ENCODE measurements around the gene CAMK1D.
"Not testable (repeated sequence)": the region's sequence is repeated elsewhere in the genome, so short reads cannot be mapped to it uniquely, and the experiment has no call there.

The CAMK1D gene

GRCh38 chr10:12492016-12492415 lies 142.7 kb downstream of the CAMK1D start:
- no peak for DNase-seq (ENCODE audit: low read depth in 2 of 2)

DNA sequence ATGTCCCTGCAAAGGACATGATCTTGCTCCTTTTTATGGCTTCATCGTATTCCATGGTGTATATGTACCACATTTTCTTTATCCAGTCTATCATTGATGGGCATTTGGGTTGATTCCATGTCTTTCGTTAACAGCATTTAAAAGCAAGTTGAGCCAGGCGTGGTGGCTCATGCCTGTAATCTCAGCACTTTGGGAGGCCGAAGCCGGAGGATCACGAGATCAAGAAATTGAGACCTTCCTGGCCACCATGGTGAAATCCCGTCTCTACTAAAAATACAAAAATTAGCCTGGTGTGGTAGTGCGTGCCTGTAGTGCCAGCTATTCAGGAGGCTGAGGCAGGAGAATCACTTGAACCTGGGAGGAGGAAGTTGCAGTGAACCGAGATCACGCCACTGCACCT lies 147.7 kb downstream of the CAMK1D start:
- not testable (repeated sequence) for DNase-seq (ENCODE audit: low read depth in 2 of 2)

- no peak for DNase-seq (ENCODE audit: low read depth in 2 of 2)
These were observed 150.0 kb downstream of the CAMK1D start for GRCh38 chr10:12499076-12499986.

- DNase-seq (ENCODE audit: low read depth in 2 of 2), result no peak
These were observed 151.3 kb downstream of the CAMK1D start for GRCh38 chr10:12500381-12501303.

DNA sequence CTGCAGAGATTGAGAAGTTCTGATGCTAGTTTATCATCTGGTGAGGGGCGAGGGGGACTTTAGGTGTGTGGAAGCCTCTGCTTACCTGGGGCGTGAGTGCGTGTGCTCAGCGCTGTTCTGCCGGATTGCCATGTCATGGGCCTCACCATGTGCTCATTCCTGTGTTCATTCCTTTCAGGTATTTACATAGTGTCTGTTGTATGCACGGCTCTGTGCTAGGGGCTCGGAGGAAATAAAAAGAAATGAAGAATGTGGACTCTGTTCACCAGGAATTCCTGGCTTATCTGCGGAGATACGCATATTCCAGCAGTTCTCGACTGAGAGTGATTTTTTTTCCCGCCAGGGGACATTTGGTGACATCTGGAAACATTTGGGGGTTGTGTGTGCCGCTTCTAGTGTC lies 152.0 kb downstream of the CAMK1D start:
- no peak for DNase-seq (ENCODE audit: low read depth in 2 of 2)

DNA sequence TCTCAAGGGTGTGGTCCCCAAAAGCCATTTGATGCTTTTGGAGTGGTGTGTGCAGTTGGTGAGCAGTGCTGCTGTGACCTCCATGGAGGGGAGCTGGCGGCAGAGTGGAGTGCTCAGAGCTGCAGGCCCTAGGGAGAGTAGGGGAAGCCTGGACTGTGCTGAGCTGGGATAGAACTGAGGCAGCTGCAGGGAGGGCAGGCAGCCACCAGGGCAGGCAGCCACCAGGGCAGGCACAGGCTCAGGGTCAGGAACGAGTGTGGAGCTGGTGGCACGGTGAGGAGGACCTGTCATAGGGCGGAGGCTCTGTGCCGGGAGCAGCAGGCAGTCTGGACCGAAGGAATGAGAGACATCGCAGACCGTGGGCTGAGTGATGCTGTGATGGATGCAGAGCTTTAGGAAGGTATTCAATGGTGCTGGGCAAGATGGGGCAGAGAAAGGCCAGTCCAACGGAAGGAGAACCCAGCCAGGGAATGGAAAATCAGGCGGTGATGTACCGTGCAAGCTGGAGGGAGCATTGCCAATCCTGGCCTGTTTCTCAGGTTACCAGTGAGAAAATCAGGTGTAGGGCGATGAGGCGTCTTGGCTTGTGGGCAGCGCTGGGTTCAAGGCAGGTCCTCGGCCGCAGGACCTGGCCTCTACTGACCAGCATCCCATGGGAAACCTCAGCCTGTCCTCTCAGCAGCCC lies 152.6 kb downstream of the CAMK1D start:
- DNase-seq (ENCODE audit: low read depth in 2 of 2), result no peak

DNA sequence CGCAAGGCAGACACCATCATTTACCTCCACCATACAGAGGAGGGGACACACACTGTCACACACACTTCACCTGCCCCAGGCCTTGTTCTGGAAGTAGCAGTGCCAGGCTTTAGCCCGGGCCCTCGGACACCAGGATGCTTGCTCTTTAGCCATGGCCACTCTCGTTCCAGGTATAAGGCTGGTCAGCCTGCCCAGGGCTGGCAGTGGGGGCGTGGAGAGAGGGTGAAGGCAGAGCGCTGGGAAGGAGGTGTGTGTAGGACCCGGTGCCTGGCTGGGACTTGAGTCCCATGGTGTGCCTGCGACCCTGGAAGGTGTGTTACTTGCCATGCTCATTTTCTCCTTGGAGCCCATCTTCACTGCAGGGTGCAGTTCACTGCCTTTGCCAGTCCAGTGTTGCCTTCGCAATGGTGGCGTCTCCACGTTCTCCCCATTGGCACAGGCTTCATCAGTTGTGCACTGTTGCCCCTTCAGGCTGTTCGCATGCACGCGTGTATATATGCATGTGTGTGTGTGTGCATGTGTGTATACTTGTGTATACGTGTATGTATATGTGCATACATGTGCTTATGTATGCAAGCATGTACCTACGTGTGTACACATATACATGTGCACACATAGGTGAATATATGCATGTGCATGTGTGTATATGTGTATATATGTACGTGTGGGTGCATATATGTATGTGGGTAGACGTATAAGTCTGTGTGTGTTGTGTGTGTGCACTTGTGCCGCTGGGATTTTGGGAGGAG lies 153.4 kb downstream of the CAMK1D start:
- no peak for DNase-seq (ENCODE audit: low read depth in 2 of 2)

- no peak for DNase-seq (ENCODE audit: low read depth in 2 of 2)
These were observed 154.0 kb downstream of the CAMK1D start for GRCh38 chr10:12503311-12503710.

DNA sequence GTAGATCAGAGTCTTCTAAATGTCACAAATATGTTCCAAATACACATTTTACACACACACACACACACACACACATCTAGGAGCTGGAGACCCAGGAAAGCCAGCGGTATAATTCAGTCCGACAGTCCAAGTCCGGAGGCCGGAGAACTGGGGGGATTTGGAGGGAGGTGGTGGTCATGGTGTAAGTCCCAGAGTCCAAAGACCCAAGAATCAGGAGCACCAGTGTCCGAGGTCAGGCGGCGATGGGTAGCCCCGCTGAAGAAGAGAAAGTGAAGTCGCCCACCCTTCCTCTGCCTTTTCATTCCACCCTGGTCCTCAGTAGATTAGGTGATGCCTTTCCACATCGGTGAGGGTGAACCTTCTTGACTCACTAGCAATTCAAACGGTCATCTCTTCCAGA lies 154.8 kb downstream of the CAMK1D start:
- no peak for DNase-seq (ENCODE audit: low read depth in 2 of 2)

GRCh38 chr10:12504628-12505027 lies 155.3 kb downstream of the CAMK1D start:
- DNase-seq (ENCODE audit: low read depth in 2 of 2), result no peak

DNA sequence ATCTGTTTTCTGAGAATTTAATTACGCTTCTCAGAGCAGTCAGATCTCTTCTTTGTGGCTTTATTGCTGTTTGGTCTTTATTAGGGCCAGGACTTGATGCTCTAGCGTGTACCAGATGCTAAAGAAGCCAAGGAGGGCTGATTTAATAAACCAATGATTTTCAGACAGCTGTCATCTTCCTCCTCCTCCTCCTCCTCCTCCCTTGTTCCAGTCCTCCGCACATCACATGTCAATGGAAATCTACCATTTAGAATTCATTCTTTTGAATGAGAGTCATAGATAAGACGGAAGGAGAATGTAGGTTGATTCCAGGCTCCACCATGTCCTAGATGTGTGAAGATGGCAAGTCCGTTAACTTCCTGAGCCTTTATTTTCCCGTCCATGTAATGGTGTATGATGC lies 156.3 kb downstream of the CAMK1D start:
- no peak for DNase-seq (ENCODE audit: low read depth in 2 of 2)

DNA sequence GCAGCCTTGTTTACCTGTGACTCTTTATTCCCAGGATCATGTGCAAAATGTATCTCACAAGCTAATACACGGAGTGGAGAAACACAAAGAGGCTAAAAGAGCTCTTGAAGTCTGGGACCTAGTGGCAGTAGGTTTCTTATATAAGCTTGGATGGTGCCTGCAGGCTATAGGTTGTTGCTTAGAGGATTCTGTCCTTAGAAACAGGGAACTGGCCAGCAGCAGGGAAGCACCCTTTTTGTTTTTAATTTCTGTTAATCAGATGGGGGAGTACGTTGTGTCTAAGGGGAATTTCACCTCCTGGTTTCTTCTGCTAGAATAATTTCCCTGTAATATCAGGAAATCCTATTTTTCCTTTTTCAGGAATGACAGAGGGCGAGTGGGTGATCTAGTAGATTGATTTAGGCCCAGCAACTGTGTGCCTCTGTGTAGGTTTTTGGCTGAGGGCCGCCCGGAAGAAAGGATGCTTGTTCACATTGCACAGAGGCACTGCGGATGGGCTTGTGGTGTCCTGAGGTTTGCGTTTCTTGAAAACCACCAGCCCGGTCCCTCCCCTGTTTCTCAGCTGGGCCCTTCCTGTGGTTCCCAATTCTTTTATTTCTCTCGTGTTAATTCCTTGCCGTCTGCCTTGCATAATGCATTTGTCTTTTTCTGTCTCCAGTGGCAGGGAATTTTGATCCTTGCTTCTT lies 158.0 kb downstream of the CAMK1D start:
- no peak for DNase-seq (ENCODE audit: low read depth in 2 of 2)

GRCh38 chr10:12508165-12508564 lies 158.8 kb downstream of the CAMK1D start:
- DNase-seq (ENCODE audit: low read depth in 2 of 2), result no peak

- no peak for DNase-seq (ENCODE audit: low read depth in 2 of 2)
These were observed 159.9 kb downstream of the CAMK1D start for GRCh38 chr10:12509016-12509793.

DNA sequence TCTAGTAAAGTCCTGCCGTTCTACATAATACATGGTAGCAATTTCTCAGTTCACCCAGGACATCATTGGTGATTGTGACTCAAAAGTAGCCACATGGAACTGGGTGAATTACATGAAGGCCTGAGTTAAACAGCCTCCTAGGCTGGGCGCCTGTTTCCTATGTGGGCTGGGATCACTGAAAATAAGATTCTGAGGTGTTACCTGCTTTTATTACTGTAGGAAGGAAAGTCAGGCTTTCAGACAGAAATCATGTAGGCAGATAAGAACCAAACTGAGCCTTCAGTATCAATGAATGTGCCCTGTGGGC lies 160.4 kb downstream of the CAMK1D start:
- DNase-seq (ENCODE audit: low read depth in 2 of 2), result no peak

GRCh38 chr10:12510501-12510941 lies 161.2 kb downstream of the CAMK1D start:
- no peak for DNase-seq (ENCODE audit: low read depth in 2 of 2)

- DNase-seq (ENCODE audit: low read depth in 2 of 2), result no peak
These were observed 161.6 kb downstream of the CAMK1D start for GRCh38 chr10:12510984-12511383.

DNA sequence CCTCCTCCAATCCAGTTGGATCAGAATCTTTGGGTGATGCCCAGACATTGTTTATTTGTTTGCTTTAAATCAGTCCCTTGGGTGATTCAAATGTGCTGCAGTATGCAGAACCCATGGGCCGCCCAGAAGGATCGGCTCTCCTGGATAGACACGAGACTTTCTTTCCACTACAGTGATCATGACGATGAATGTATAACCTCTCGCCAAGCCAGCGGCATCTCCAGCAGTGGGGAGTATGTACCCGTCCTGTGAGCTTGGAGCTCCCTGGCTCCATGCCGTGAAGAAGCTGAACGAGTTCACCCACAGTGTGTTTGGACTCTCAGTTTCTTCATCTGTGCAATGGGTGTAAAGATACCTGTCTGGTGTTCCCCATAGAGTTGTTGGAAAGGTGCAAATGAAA lies 162.3 kb downstream of the CAMK1D start:
- no peak for DNase-seq (ENCODE audit: low read depth in 2 of 2)

DNA sequence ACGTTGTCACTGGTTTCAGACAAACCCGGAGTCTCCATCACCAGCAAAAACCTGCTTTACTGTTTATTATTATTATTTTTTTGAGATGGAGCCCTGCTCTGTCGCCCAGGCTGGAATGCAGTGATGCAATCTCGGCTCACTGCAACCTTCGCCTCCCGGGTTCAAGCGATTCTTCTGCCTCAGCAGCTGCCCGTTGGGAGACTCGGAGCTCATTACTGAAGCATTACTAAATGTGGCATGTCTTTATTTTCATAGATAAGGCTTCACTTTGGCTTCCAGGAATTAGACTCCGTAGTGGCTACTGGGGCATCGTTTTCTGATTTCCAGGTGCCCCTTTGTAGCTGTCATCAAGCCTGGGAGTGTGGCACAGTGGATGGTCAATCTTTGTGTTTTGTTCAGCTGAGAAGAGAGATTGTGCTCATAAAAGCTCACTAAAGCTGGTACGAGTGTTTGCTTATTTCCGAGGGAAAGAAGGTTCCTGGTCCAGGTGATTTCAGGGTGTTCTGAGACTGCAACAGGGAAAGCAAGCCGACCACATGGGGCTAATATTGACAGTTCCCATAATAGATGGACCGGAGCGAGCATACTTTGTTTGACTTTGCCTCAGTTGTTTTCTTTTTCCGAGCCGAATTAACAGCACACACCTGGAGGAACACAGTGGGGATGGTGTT lies 163.1 kb downstream of the CAMK1D start:
- DNase-seq (ENCODE audit: low read depth in 2 of 2), result no peak

DNA sequence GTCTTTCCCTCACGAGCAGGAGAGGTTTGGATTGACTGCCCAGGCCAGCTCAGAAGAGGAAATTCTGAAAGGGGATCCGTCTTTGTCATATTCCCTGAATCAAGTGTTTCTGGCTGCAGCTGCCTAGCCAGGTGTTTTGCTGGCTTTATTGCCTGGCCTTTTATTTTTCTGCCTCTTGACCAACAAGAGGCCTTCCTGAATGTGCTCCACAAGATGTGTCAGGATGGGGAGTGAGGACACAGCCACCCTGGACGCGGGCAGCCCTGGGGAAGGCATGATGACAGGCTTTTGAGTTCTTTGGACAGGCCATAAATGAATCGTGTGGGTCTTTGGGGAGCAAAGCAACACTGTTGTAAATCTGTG lies 163.6 kb downstream of the CAMK1D start:
- DNase-seq (ENCODE audit: low read depth in 2 of 2), result no peak

Measured in stimulated activated CD8-positive, alpha-beta memory T cell treated with anti-CD3 and anti-CD28 coated beads, Interleukin-15, amount 100 ng/mL, for 4 hours (primary cell).